HG03575 (cell line): ENCODE measurements around the gene PRKCH.

Source experiments
- ATAC-seq: cut with Tn5 transposase; IDR thresholded peaks from one replicate; pipeline ENCODE4 v1.9.1; 2021; ENCODE audit not compliant: unreplicated experiment, insufficient number of reproducible peaks, low FRiP score; ENCODE audit errors: extremely low read depth

PRKCH gene

DNA sequence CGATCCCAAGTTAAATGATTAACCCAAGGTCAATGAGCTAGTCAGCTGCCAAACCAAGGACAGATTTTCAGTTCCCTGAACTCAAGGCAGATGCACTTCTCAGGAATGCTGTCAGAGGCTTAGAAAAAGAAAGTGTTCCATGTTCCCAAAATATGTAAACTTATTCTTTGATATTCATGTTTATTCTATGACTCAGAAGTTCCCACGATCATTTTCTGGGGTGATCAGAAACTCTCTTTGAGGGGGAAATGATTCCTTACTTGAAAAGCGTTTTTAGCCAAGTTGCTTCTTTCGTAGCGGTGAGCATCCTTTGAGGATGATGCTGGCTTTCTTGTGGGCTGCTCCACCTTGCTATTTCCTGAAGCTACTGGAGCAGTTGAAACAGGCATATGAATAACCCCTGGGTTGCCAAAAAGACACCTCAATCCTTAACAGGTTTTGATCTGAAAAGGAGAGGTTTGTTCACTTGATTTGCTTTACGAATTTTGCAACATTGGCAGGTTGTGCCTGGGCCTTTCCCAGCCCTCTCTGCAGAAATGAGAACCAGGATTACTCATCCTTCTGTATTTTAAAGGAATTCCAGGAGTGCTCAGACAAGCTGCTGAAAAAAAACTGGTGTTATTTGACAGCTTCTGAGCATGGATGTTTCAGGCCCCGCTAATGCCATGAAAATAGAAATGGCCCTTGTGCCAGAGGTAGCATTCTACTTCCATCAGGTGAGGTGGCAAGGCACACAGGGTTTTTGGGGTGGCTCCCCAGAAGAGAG, 252.6 kb downstream of the PRKCH start:
- ATAC-seq = no peak

DNA sequence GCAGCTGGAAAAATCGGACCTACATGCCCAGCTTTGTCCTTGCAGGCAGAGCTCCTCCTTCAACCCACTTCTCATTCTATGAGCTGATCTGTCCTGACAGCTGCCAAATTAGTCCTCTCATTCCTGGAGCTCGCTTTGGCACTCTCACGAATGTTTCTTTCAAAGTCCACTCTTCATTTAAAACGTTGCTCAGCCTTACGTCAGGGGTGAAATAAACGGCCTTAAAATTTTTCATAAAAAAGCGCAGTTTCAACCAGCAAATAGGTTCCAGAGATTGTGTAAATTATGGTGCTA, 253.1 kb downstream of the PRKCH start:
- ATAC-seq = no peak

DNA sequence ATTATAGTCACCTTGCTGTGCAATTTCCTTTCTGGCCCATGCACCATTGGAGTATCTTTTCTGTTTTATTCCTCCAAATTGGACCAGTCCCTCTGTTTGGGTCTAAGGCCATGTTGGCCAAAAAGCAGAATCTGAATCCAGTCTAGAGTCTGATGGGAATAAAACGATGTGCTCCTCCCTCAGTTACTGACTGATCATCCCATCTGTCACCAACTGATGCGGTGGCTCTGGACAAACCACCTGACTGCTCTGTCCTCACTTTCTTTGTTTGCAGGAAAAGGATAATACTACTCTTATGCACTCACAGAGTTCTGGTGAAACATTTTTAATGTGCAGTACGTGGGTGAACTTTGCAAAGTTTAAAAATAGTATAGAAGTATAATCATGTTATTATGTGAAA, 253.7 kb downstream of the PRKCH start:
- no peak for ATAC-seq

DNA sequence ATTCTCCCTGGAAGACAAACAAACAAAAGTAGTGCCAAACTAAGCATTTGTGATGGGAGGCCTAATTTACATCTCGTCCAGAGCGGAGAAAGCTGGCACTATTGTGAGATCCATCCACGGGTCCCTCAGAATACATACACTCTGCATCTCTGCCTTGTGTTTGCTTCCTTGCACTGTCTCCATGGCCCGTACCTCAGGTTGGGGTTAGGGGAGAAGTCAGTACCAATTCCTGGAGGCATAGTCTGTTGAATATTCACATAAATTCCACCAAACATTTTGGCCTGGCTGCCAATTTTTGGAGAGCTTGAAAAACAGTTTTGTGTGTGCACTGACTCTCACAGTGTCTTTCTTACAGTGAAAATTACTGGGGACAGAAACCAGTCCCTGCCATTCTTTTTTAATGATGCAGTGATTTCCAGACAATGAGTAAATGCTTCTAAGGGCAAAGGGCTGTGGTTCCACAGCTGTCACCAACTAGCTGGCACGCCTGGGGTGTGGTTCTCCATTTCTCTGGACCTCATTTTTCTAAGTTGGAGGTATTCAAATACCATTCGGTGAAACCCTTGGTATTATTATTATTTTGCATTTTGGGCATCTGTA, 254.3 kb downstream of the PRKCH start:
- no peak for ATAC-seq

DNA sequence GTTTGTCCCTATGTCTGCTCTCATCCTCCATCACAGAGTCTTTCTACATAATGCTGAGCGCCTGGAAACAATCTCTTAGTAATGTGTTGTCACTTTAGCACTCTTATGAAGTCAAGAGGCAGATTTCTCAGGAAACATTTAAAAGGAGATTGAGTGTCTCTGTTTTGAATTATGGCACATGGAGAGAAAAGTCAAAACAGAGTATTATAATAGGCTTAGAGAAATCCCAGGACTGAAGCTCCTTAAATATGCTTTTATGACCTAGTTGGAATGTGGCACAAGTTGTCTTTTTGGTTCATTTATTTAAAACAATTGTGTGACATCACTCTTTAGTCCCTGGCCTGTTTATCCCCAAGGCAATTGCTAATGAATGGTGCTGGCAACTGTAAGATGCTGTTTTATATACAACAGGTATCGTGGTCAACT, 256.1 kb downstream of the PRKCH start:
- ATAC-seq = no peak

DNA sequence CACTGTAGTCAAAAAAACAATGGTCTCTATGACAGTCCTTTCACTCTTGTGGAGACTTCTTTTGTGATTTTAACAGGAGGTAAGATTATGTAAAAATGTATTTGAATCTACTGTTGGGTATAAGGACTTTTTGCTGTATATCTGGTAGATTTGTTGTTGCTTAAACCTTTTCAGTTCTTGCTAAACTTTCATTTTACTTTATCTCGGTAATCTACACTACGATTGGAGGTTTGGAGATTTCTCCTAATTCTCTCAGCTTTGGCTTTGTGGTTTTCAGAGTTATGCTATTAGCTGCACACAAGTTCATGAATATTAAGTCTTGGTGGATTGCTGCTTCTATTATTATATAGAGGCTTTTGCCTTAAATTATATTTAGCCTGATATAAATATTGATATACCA, 257.4 kb downstream of the PRKCH start:
- no peak for ATAC-seq

DNA sequence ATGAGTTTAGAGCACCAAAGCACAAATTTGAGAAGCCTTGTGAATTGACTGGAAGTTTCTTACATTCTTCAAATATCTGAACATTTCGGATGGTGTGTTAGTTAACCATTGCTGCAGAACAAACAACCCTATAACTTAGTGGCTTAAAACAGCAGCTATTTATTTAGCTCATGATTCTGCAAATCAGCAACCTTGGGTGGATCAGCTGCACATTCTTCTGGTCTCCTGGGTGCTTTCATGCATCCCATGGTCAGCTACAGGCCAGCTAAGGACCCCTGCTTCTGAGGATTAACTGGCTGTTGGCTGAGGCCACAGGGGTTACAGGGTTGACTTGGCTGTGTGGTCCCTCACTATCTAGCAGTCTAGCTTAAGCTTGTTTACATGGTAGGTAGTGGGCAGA, 260.0 kb downstream of the PRKCH start:
- ATAC-seq = no peak

DNA sequence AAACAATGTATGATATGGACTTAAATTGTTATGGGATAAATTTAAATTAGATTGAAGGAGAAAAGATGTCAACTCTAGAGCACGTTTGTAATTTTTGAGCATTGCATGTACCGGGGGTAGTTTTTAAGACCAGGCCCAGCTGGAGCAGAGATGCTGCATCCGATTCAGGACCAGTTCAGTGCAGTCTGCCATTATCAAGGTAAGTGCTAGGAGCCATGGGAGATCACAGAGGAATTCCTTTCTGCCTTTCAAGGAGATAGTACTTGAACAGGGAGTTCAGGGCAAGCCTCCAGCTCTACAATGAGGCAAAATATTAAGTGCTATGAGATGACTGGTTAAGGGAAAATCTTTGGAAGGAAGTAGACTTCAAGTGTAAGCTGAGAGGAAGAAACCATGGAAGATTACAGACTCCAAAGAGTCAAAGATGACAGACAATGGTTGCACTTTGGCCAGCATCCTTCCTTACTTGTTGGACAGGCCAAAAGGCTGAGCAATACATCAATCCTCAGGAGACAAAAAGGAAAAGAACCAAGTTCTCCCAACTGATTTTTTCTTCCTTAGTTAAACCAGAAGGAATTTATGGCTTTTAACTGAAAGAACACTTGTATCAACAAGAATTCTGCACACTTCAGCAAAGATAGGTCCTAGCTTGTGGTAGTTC, 260.7 kb downstream of the PRKCH start:
- ATAC-seq = no peak

DNA sequence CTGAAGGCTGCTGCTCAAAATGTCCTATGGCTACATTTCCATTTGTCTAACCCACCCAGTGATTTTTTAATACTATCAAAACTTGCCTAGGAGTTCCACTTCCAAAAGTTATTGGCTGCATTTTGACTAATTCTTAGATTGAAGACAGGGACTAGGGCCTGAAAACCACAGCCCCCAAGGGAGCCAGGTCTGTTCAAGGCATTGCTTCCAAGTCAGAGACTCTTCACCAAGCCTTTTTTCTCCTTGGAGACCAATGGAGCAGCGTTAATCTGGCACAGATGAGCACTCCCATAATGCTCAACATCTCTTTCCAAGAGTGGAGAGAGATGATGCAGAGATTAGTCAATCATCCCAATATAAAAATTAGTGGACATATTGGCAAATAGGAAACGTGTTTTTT, 261.4 kb downstream of the PRKCH start:
- ATAC-seq = no peak

DNA sequence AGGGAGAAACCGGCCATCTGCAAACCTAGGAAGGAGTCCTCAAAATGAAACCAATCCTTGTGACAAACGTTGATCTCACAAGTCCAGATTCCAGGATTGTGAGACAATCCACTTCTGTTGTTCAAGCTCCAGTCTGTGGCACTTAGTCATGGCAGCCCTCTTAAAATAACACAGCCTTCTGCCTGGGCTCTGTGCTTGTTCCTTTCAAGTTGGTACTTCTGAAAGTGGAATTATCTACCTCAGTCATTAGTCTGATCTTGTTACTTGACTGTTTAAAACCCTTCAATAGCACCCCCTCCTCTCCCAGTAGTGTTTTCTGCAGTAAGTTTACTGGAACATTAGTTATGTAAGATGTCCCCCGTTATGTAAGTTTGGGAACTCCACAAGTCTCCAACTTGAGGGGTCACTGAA, 263.0 kb downstream of the PRKCH start:
- ATAC-seq = no peak

DNA sequence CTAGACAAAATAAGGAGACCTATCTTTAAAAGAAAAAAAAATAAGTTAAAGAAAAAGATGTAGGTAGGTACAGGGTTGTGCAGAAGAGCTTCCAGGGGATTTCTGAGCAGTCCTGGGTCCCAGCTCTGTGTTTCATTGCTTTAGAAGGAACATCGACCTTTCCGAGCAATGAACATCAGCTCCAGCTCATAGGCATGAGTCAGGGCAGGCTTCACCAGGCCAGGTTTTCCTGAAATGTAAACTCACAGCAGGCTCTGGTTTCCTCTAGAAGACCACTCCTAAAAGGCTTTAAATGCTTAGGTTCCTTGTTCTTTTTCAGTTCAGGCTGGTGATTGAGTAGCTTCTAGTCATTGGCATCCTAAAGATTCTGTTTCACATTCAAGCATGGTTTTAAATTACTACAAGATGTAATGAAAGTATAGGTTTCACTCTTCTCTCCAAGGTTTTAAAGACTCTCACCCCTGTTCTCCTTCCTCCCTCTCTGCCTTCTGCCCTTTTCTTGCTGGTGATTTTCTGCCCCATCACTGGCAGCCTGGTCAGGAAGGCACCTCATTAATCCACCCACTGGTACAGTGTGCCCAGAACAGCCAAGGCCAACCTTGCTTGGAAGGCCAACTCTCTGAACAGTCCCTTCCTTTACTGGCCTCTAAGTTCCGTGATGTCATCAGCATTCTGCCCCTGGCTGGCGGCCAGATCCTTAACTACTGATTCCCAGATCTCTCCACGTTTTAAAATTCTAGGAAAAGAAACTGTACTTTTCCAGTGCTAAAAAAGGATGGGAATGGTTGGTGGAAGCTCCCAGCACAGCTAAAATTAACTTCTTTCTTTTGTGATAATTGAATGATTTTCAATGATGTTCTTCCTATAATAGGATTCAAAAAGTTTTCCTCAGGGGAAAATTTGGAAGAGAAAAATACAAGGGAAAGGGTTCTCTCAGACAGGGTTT, 264.5 kb downstream of the PRKCH start:
- ATAC-seq = no peak

DNA sequence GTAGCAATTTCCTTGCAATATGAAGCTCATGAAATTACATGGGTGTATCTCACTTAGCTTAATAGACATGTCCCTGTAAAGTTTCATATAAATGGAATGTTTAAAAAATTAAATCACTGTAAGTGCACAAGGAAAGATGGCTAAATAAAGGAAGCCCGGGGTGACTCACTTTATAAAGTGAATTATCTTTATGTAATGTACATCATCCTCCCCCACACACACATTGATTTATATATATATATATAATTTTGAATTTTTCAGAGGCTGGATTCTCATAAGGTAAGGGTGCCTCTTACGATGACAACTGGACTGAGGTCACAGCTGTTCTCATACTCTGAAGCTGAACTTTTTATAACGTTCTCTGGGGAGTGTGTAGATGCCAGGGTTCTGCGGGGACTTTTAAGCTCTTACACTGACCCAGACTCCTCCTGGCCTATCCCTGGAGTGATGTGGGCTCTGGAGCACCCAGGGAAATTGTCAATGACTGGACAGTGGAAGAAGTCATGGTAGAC, 265.2 kb downstream of the PRKCH start:
- ATAC-seq = no peak

DNA sequence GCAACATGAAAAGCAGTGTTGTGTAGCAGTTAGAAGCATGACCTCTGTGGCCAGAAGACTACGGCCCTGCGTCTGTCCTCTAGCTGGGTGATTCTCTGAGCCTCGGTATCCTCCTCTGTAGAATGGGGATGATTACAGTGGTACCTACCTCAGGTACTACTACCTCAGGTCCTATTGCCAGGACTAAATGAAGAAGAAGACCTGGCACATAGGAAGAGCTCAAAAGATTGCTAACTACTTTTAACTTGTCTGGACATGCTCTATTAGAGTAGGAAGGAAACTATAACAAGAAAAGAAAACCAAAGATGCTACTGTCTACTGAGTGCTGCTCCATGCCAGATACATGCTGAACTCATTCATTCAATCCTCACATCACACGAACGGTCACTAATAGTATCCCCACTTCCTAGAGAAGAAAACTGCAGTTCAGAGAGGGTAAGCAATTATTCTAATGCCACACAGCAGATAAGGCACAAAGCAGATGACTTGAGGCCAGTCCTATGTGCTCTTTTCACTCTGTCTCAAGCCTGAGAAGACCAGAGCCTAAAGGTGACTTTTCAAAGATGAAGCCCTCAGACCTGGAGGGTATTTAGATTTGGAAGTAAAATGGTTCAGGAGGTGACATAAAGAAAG, 265.8 kb downstream of the PRKCH start:
- ATAC-seq = no peak

DNA sequence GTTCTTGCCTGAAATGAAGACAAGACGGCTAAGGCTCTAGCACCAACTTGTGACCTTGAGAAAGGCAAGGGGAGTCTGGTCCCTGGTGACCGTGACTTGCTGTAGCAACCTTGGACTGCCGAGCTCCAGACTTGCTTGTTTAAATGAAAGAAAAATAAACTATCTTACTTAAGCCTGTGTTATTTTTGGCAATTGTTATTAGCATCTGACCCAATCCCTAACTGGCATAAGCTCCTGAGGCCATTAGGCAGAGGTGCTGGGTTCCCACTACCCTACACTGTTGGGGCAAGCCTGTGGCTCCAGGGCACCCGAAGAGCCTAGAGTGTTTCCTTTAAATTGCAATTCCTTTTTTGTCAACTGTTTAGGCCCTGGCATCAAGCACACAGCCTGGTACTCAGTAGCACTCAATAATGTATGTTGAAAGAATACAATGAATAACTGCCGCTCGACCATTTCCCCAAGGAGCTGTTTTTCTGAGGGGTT, 267.1 kb downstream of the PRKCH start:
- ATAC-seq = no peak

DNA sequence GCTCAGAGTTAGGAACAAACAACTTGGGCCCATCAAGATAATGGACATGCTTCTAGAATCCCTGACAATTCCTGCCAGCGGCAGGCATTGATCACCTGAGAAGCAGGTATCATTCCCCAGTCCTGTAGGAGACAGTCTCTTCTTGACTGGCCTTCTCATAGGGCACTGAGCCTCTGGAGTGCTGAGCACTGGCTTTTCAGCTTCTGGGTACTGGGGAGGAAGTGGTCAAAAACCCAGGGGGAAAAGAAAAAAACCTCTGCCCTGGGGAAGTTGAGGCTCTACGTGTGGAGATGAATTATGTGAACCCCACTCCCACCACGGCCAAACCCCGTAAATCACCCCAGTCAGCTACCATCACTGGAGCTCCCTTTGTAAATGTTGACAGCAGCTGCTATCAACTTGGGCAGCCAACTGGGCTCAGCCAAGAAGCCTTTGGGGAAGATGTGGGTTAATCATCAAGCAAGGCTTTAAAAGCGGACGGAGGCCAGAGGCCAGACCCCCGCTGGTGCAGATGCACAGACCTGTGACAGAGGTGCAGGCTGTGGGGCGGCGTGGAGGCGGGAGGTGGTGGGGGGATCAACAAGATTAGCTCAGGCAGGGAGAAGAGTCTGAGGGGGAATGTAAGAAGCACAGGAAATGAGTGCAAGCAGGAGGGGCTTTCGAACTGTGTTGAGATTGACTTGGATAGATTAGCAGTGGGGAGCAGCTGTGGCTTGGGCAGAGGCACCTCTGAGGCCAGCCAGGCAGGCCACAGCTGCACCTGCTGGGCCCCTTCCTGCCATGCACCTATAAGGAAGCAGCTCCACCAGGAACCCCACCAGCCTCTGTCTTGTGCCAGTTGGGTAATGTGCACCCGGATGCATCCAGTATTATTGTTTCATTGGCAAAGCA, 268.6 kb downstream of the PRKCH start:
- ATAC-seq = no peak

DNA sequence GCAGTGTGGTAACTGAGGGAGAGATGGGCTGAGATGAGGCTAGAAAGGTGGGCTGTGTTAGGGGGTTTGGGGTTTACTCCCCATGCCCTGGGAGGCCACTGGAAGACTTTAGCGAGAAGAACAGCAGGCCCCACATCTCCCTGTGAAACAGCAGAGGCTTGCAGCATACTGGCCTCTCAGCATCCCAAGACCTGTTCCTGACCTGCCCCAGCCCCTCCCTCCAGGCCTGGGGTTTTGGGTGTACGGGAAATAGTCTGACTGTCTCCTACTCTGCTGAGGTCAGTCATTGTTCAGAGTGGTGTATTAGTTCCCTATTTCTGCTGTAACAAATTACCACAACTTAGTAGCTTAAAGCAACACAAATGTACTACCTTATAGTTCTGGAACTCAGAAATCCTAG, 270.5 kb downstream of the PRKCH start:
- ATAC-seq = no peak

DNA sequence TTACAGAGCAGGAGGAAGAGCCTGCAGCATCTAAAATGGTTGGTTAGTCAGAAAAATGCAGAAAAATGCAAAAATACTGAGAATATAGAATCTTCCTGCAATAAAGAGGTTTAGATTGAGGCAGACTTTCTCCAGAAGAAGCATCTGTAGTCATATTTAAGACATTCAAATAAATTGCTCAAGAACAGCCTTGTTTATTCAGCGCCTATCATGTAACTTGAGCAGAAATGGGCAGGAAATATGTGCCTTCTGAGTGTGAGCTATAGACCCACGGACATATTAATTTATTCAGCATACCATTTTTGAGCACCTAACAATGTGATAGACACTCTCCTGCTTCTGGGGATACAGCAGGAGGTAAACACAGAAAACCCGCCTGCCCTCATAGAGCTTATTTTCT, 272.0 kb downstream of the PRKCH start:
- no peak for ATAC-seq

DNA sequence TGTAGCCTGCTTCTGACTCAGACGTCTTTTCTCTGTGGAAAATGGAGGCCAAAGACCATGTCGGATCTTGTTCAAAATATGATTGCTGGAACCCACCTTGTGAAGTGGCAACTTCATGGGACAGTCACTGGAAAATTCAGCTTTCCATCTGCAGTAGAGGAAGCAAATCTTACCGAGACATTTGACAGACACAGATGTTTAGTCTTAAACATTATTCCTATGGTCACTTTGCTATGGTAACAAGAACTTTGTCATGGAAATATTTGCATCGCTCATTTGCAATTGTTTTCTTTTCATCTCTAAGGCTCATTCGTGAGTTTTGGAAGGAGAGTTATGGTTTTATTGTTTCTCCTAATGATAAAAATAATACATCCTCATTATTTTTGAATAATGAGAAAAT, 275.6 kb downstream of the PRKCH start:
- no peak for ATAC-seq
